GM19240 (cell line): Measurements from ENCODE around the gene DOCK4.

Experiments
- DNase-seq: peaks from one replicate; pipeline ENCODE4 v3.0.0; 2011; ENCODE audit warnings: low spot score; ENCODE audit not compliant: insufficient read length

The DOCK4 gene

GRCh38 chr7:112015146-112015545 is 191.1 kb downstream of the DOCK4 start:
- DNase-seq, result no peak

- no peak for DNase-seq
Measured at GRCh38 chr7:112014347-112014746, 191.9 kb downstream of the DOCK4 start.

DNA sequence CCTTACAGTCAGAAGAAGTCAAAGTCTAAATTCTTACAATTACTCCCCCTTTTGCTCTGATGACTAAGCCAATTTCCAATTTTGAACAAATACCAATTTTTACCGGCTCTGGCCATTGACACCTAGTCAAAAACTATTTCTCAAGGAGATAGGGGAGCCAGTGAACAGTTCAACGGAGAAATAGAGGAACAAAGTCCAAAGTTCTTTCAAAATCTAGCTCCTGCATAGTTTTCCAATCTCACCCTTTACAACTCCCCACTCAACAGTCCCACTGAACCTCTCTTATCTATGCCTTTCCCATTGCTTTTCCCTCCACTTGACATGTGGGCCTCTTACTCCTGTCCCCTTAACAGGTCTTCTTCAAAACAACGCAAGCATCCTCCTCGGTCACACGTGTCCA is 192.9 kb downstream of the DOCK4 start:
- DNase-seq, result no peak

GRCh38 chr7:112012242-112012641 is 194.0 kb downstream of the DOCK4 start:
- no peak for DNase-seq

DNA sequence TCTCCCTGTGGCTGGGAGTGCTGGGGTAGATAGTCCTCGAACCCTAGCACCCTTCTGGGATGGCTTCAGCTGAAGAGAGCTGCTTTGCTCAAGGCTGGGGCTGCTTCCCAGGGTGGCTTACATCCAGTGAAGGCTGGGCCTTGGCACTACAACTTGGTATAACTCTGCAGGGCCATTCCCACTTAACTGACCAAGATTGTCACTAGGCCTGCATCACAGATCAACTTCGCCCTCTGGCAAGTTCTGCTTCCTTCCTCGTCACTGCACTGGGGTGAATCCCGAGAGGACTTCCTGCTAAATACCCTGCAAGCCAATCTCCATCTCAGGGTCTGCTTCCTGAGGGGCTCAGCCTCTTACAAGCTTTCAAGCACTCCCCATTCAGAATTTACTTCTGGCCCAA is 195.2 kb downstream of the DOCK4 start:
- no peak for DNase-seq

DNA sequence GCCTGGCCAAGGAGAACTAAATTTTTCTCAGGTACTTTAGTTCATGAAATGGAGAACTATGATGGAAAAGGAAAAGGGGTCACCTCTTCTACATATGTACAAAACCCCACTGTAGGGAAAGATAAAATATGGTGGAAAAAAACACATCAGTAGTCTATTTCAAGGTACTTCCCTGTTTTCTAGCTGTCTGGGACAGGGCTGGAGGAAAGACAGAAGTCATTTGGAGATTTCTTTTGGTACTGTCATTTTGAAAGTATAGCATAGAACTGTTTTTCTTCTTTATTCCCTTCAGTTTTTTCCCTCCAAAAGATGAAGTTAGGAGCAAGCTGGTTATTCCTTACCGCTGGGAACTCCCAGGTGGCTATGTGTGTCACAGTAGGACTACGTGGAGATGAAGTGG is 196.1 kb downstream of the DOCK4 start:
- no peak for DNase-seq

DNA sequence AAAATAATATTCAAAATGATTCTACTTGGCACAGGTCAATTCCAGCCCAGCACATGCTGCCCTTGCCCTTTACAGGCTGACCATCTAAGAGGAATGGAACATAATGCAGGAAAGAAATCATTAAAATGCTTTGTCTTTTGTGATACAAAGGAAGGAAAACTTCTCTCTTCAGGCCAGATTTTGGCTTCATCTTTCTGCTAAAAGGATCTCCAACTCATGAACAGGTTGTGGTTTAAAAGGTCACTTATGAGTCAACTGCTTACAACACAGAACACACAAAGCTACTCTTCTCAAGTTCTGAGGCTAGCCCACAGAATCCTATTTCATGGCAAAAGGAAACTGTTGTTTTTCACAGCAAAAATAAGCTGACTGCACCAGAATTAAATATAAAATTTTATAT is 197.1 kb downstream of the DOCK4 start:
- no peak for DNase-seq

DNA sequence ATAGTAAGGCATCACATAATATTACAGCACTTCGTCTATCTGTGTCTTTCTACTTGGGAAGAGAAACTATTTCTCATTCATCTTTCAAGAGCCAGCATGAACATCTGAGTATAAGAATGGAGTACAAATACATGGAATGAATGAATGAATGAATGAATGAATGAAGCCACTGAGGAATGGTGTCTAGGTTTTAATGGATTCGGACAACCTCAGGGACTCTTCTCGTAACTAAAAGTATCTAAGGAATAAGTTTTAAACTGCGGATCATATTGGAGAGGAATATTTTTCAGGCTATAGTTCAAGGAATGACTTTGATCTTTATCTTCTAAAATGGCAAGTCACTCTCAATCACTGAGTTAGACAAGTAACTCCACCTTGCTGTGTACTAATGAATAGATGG is 199.0 kb downstream of the DOCK4 start:
- no peak for DNase-seq

DNA sequence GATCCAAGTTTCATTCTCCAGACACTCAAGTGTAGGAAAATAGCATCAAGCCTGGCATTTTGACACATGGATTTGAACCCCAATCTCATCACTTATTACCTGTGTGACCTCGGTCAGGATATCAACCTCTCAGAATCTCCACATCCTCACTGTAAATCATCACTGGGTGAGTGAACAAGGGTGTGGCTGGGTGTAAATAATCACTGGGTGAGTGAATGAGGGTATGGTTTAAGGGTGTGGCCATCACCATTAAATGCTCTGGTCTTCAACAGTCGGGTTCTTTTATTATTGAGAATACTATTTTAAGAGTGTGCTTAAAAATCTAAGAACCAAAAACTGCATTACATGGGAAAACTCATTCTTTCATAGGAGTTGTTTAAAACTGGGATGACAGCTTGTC is 200.1 kb downstream of the DOCK4 start:
- no peak for DNase-seq

- no peak for DNase-seq
Measured at GRCh38 chr7:112005205-112005775, 200.9 kb downstream of the DOCK4 start.

DNA sequence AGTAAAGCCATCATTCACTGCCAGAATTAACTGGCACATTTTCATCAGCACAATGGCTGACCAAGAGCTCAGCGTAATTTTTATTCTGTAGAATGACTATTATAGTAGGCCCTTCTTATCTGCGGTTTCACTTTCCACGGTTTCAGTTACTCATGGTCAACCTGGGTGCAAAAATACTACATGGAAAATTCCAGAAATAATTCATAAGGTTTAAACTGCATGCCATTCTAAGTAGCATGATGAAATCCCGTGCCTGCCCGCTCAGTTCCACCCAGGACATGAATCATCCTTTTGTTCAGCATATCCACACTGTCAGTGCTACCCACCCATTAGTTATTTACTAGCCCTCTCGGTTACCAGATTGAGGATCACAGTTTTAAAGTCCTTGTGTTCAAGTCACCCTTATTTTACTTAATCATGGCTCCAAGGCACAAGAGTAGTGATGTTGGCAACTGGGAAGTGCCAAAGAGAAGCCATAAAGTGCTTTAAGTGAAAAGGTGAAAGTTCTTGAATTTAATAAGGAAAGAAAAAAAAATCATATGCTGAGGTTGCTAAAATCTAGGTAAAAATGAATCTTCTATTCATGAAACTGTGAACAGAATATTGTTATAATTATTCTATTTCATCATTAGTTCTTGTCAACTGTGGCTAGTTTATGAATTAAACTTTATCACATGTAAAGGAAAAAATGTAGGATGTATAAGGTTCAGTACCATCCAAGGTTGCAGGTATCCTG is 204.9 kb downstream of the DOCK4 start:
- no peak for DNase-seq

GRCh38 chr7:111998326-111998725 is 207.9 kb downstream of the DOCK4 start:
- DNase-seq, result no peak

GRCh38 chr7:111997546-111997945 is 208.7 kb downstream of the DOCK4 start:
- no peak for DNase-seq

- no peak for DNase-seq
Measured at GRCh38 chr7:111992601-111993000, 213.6 kb downstream of the DOCK4 start.

GRCh38 chr7:111990643-111991042 is 215.6 kb downstream of the DOCK4 start:
- DNase-seq, result no peak

DNA sequence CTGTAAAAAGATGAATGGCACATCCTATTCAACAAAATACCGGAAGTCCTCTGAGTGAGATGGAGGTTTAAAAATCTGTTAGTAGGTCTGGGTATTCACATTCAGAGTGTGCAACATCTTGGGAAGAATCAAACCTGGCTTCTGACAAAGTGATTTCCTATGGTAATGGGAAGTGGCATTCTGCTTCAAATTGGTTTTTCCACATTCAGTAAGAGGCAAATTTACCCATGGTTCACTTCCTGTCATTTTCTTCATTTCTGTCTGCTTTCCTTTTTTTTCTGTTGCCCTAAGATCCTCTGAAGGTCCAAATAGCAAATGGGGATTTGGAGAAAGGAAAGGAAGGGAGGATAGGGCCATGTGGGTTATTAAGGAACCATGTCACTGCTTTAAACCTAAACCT is 218.3 kb downstream of the DOCK4 start:
- no peak for DNase-seq

GRCh38 chr7:111987115-111987826 is 218.9 kb downstream of the DOCK4 start:
- no peak for DNase-seq

DNA sequence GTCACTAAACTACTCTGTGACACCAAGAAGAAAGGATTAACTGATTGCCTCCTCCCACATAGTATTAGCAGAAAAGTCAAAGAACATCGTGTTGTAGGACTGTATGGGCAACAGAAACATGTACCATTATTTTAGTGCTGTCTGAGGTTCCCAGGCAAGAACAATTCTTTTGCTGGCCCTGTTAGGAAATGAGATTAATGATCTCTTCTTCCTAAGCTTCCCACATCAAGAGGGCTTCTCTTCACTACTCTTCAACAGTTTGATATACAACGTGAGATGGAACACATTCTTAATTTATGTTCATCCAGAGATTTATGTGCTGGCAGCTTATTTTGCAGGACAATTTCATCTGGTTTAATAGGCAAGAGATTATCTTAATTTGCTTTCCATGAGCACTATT is 219.6 kb downstream of the DOCK4 start:
- no peak for DNase-seq

GRCh38 chr7:111985798-111986197 is 220.4 kb downstream of the DOCK4 start:
- DNase-seq, result no peak

GRCh38 chr7:111982804-111983203 is 223.4 kb downstream of the DOCK4 start:
- no peak for DNase-seq

DNA sequence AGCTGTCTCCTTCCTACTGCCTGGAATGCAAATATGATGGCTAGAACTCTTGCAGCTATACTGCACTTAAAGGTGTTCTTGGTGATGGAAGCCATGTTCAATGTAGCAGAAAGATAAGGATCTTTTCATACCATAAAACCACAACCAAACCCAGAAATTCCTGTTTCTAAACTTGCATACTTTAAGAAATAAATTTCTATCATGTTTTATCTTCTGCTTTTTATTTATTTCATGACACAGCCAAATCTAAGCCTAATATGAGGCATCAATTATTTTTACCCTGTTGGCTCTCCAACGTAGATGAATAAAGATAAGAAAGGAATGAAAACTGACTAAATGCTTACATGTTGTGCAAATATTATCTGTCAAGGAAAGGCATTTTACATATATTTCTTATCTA is 224.1 kb downstream of the DOCK4 start:
- no peak for DNase-seq

GRCh38 chr7:111980725-111981124 is 225.5 kb downstream of the DOCK4 start:
- DNase-seq, result no peak

DNA sequence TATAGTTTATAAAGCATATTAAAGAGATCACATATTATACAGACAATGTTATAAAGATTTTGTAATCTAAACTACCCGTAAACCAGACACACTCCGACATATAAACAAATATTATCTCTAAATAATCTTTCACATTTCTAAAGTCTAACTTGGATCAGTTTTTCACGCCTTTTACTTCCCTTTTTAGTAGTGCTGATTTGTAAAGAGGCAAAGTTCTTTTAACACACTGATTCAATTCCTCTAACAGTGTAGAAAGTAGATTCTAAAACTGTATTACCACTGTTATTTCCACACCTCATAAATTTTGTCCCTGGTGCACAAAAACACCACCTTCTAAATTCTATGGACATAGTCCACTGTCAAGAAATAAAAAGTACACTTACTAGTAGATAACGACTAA is 230.9 kb downstream of the DOCK4 start:
- DNase-seq, result no peak
